ENCODE data around the gene CGB5.
"Not testable (repeated sequence)": the region's sequence is repeated elsewhere in the genome, so short reads cannot be mapped to it uniquely, and the experiment has no call there.

Gene CGB5

DNA sequence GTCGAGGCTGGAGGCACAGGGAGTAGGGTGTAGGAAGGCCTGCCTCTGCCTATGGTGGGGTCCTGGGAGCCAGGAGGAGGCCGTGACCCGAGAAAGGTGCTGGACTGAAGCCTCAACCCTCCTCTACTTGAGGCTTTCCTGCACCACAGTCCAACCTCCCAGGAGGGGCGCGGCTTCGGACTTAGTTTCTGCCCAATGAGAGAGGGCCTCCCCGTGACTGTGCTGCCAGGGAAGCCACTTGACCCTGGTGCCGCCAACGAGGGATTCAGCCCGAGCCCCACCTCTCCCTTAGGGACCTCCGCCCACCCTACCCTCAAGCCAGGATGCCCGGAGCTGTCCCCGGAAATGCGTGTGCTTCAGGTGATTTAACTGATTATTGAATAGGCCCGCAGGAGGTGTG is 19.4 kb upstream of the CGB5 start, which contains the start of gene CGB3:
Gene CGB3, minus strand, starts transcription at position 101 of the 400 bp plus-strand sequence. CDS start 362 bp downstream, outside the sequence.
- not testable (repeated sequence) for H3K9ac ChIP-seq (ENCODE audit: low read length); H3K27ac ChIP-seq (ENCODE audit: low read depth, low read length); H3K4me3 ChIP-seq (ENCODE audit: low read depth, low read length); H3K36me3 ChIP-seq (ENCODE audit: control insufficient read depth, insufficient read depth, low read length); H3K9me3 ChIP-seq (ENCODE audit: control insufficient read depth, insufficient read depth, low read depth, low read length)
- peaks cover 23% of the 10 kb centered on the region for H3K27me3 ChIP-seq (ENCODE audit: control insufficient read depth, insufficient read depth, low read length)
- peaks cover 19% of the 10 kb centered on the region for H3K4me1 ChIP-seq (ENCODE audit: control insufficient read depth, insufficient read depth, low read length)

DNA sequence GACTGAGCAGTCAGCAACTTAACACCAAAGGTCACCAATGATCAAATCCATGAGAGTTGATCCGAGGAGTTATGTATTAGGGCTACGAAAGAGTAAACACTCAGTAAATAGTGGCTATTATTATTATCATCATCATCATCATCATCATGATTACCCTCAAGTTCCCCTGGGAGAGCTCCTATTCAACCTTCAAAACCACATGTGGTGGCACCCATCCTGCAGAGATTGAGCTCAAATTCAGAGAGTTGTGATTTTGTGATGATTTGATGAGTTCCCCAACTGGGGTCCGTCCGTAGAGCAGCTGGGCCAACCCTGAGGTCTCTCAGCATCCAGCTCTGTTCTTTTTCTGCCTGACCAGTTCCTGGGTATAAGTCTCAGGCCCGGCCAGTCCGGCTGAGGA is 18.6 kb upstream of the CGB5 start:
- H3K27me3 ChIP-seq (ENCODE audit: control insufficient read depth, insufficient read depth, low read length) = peaks cover 17% of the 10 kb centered on the region
- not testable (repeated sequence) for H3K9me3 ChIP-seq (ENCODE audit: control insufficient read depth, insufficient read depth, low read depth, low read length); H3K4me3 ChIP-seq (ENCODE audit: low read depth, low read length); H3K36me3 ChIP-seq (ENCODE audit: control insufficient read depth, insufficient read depth, low read length); H3K9ac ChIP-seq (ENCODE audit: low read length); H3K27ac ChIP-seq (ENCODE audit: low read depth, low read length)
- H3K4me1 ChIP-seq (ENCODE audit: control insufficient read depth, insufficient read depth, low read length) = peaks cover 15% of the 10 kb centered on the region; the same call in 1 of the 2 replicates

DNA sequence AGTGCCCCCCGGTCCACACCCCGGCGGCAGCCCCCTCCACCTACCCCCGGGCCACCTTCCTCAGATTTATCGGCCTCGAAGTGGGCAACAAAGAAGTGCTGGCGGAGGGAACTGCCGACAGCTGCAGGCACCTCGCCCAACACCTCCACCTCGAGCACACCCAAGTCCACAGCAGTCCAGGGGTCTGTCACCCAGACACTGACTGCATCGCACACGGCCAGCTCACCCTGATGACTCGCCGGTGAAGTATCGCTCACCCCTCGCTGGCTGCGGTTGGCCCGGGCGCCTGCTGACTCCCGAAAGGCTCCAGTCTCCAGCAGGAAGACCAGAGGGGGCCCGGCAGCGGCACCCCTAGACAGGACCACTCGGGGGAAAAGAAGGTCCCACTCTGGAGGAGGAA is 18.0 kb upstream of the CGB5 start:
- H3K27me3 ChIP-seq (ENCODE audit: control insufficient read depth, insufficient read depth, low read length) = peaks cover 12% of the 10 kb centered on the region
- H3K4me1 ChIP-seq (ENCODE audit: control insufficient read depth, insufficient read depth, low read length); H3K4me3 ChIP-seq (ENCODE audit: low read depth, low read length); H3K27ac ChIP-seq (ENCODE audit: low read depth, low read length); H3K9ac ChIP-seq (ENCODE audit: low read length); H3K36me3 ChIP-seq (ENCODE audit: control insufficient read depth, insufficient read depth, low read length); H3K9me3 ChIP-seq (ENCODE audit: control insufficient read depth, insufficient read depth, low read depth, low read length): not testable (repeated sequence)

DNA sequence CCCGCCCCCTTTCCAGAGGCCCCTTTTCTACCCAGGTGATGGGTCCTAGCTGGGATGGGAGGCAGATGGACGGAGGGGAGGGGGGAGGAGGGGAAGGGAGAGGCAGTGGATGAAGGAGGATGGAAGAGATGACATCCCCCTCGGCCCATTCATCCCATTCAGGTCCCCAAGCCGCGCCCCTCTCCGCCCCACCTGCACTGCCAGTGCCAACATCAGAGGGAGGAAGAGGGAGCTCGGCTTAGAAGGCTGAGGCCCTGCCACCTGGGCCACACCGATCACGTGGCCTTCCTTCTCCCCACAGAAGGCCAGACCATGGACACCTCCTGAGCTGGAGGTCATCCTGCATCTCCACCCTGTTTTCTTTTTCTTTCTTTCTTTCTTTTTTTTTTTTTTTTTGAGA is 15.0 kb upstream of the CGB5 start:
- H3K36me3 ChIP-seq (ENCODE audit: control insufficient read depth, insufficient read depth, low read length); H3K9ac ChIP-seq (ENCODE audit: low read length); H3K4me3 ChIP-seq (ENCODE audit: low read depth, low read length); H3K27me3 ChIP-seq (ENCODE audit: control insufficient read depth, insufficient read depth, low read length); H3K4me1 ChIP-seq (ENCODE audit: control insufficient read depth, insufficient read depth, low read length); H3K9me3 ChIP-seq (ENCODE audit: control insufficient read depth, insufficient read depth, low read depth, low read length); H3K27ac ChIP-seq (ENCODE audit: low read depth, low read length): not testable (repeated sequence)

DNA sequence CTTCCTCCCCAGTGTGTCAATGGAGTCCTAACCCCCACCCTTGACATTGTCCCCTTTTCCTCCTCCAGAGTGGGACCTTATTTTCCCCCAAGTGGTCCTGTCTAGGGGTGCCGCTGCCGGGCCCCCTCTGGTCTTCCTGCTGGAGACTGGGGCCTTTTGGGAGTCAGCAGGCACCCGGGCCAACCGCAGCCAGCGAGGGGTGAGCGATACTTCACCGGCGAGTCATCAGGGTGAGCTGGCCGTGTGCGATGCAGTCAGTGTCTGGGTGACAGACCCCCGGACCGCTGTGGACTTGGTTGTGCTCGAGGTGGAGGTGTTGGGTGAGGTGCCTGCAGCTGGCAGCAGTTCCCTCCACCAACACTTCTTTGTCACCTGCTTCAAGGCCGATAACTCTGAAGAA is 13.9 kb upstream of the CGB5 start:
- H3K4me3 ChIP-seq (ENCODE audit: low read depth, low read length); H3K36me3 ChIP-seq (ENCODE audit: control insufficient read depth, insufficient read depth, low read length); H3K27me3 ChIP-seq (ENCODE audit: control insufficient read depth, insufficient read depth, low read length); H3K9ac ChIP-seq (ENCODE audit: low read length); H3K27ac ChIP-seq (ENCODE audit: low read depth, low read length); H3K9me3 ChIP-seq (ENCODE audit: control insufficient read depth, insufficient read depth, low read depth, low read length); H3K4me1 ChIP-seq (ENCODE audit: control insufficient read depth, insufficient read depth, low read length): not testable (repeated sequence)

DNA sequence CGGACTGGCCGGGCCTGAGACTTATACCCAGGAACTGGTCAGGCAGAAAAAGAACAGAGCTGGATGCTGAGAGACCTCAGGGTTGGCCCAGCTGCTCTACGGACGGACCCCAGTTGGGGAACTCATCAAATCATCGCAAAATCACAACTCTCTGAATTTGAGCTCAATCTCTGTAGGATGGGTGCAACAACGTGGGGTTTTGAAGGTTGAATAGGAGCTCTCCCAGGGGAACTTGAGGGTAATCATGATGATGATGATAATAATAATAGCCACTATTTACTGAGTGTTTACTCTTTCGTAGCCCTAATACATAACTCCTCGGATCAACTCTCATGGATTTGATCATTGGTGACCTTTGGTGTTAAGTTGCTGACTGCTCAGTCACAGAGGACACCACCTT is 13.3 kb upstream of the CGB5 start:
- H3K9ac ChIP-seq (ENCODE audit: low read length); H3K27me3 ChIP-seq (ENCODE audit: control insufficient read depth, insufficient read depth, low read length); H3K27ac ChIP-seq (ENCODE audit: low read depth, low read length); H3K4me1 ChIP-seq (ENCODE audit: control insufficient read depth, insufficient read depth, low read length); H3K4me3 ChIP-seq (ENCODE audit: low read depth, low read length); H3K36me3 ChIP-seq (ENCODE audit: control insufficient read depth, insufficient read depth, low read length); H3K9me3 ChIP-seq (ENCODE audit: control insufficient read depth, insufficient read depth, low read depth, low read length): not testable (repeated sequence)

DNA sequence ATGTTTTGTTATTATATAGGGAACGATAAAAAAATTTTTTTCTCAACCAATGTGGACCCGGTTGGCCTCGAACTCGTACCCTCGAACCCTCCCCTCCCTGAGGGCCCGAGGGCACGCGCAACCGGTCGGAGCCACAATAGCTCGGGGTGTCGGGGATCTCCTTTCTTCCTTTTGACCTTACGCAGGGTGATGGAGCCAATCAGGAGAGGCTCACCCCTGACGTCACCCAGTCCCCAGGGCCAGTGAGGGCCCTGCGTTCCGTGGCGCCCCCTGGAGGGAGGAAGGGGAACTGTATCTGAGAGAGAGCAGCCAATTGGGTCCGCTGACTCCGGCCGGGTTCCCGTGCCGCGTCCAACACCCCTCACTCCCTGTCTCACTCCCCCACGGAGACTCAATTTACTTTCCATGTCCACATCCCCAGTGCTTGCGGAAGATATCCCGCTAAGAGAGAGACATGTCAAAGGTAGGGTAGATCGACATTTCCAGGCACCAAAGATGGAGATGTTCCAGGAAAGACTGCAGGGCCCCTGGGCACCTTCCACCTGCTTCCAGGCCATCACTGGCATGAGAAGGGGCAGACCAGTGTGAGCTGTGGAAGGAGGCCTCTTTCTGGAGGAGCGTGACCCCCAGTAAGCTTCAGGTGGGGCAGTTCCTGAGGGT is 11.9 kb upstream of the CGB5 start, which contains the start of gene CGB2:
Gene CGB2, plus strand, starts transcription at position 249 of the 660 bp plus-strand sequence. Its CDS starts 206 bp downstream, at position 455.
- H3K4me1 ChIP-seq (ENCODE audit: control insufficient read depth, insufficient read depth, low read length); H3K36me3 ChIP-seq (ENCODE audit: control insufficient read depth, insufficient read depth, low read length); H3K9me3 ChIP-seq (ENCODE audit: control insufficient read depth, insufficient read depth, low read depth, low read length); H3K27ac ChIP-seq (ENCODE audit: low read depth, low read length); H3K9ac ChIP-seq (ENCODE audit: low read length); H3K27me3 ChIP-seq (ENCODE audit: control insufficient read depth, insufficient read depth, low read length): not testable (repeated sequence)
- H3K4me3 ChIP-seq (ENCODE audit: low read depth, low read length) = peak within 1 kb of the TSS; percentile 37

DNA sequence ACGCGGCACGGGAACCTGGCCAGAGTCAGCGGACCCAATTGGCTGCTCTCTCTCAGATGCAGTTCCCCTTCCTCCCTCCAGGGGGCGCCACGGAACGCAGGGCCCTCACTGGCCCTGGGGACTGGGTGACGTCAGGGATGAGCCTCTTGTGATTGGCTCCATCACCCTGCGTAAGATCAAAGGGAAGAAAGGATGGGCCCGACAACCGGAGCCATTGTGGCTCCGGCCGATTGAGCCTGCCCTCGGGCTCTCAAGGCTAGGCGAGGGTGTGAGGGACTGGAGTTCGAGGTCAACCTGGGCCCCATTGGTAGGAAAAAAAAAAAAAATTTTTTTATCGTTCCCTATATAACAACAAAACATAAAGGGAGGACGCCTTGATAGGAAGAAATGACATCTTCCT is 6.8 kb upstream of the CGB5 start, which contains the start of gene CGB1:
Gene CGB1, minus strand, starts transcription at position 81 of the 400 bp plus-strand sequence. CDS start 184 bp downstream, outside the sequence.
- not testable (repeated sequence) for H3K9me3 ChIP-seq (ENCODE audit: control insufficient read depth, insufficient read depth, low read depth, low read length); H3K4me1 ChIP-seq (ENCODE audit: control insufficient read depth, insufficient read depth, low read length); H3K9ac ChIP-seq (ENCODE audit: low read length); H3K27ac ChIP-seq (ENCODE audit: low read depth, low read length); H3K36me3 ChIP-seq (ENCODE audit: control insufficient read depth, insufficient read depth, low read length); H3K27me3 ChIP-seq (ENCODE audit: control insufficient read depth, insufficient read depth, low read length)
- H3K4me3 ChIP-seq (ENCODE audit: low read depth, low read length) = peak within 1 kb of the TSS; percentile 16; the same call in 1 of the 2 replicates

DNA sequence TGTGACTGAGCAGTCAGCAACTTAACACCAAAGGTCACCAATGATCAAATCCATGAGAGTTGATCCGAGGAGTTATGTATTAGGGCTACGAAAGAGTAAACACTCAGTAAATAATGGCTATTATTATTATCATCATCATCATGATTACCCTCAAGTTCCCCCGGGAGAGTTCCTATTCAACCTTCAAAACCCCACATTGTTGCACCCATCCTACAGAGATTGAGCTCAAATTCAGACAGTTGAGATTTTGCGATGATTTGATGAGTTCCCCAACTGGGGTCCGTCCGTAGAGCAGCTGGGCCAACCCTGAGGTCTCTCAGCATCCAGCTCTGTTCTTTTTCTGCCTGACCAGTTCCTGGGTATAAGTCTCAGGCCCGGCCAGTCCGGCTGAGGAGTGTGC is 5.5 kb upstream of the CGB5 start:
- not testable (repeated sequence) for H3K27me3 ChIP-seq (ENCODE audit: control insufficient read depth, insufficient read depth, low read length); H3K9ac ChIP-seq (ENCODE audit: low read length); H3K27ac ChIP-seq (ENCODE audit: low read depth, low read length); H3K4me1 ChIP-seq (ENCODE audit: control insufficient read depth, insufficient read depth, low read length); H3K9me3 ChIP-seq (ENCODE audit: control insufficient read depth, insufficient read depth, low read depth, low read length); H3K4me3 ChIP-seq (ENCODE audit: low read depth, low read length); H3K36me3 ChIP-seq (ENCODE audit: control insufficient read depth, insufficient read depth, low read length)

DNA sequence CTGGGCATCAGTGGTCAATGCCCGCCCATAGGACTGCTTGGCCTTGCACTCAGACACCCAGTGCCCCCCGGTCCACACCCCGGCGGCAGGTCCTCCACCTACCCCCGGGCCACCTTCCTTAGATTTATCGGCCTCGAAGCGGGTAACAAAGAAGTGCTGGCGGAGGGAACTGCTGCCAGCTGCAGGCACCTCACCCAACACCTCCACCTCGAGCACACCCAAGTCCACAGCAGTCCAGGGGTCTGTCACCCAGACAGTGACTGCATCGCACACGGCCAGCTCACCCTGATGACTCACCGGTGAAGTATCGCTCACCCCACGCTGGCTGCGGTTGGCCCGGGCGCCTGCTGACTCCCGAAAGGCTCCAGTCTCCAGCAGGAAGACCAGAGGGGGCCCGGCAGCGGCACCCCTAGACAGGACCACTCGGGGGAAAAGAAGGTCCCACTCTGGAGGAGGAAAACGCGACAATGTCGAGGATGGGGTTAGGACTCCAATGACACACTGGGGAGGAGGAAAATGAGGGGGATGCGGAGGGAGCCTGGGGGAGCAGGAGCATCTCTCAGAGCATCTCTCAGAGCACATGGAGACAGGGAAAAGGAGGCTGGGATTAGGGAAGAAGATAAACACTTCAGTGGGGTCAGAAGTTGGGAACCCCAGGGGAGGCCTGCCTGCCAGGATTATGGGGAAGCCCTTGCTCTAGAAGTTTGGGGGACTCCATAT is 4.9 kb upstream of the CGB5 start:
- H3K27me3 ChIP-seq (ENCODE audit: control insufficient read depth, insufficient read depth, low read length); H3K27ac ChIP-seq (ENCODE audit: low read depth, low read length); H3K4me3 ChIP-seq (ENCODE audit: low read depth, low read length); H3K4me1 ChIP-seq (ENCODE audit: control insufficient read depth, insufficient read depth, low read length); H3K9ac ChIP-seq (ENCODE audit: low read length); H3K36me3 ChIP-seq (ENCODE audit: control insufficient read depth, insufficient read depth, low read length); H3K9me3 ChIP-seq (ENCODE audit: control insufficient read depth, insufficient read depth, low read depth, low read length): not testable (repeated sequence)

DNA sequence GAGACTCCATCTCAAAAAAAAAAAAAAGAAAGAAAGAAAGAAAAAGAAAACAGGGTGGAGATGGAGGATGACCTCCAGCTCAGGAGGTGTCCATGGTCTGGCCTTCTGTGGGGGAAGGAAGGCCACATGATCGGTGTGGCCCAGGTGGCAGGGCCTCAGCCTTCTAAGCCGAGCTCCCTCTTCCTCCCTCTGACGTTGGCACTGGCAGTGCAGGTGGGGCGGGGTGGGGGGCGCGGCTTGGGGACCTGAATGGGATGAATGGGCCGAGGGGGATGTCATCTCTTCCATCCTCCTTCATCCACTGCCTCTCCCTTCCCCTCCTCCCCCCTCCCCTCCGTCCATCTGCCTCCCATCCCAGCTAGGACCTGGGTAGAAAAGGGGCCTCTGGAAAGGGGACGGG is 3.9 kb upstream of the CGB5 start:
- not testable (repeated sequence) for H3K9ac ChIP-seq (ENCODE audit: low read length); H3K4me1 ChIP-seq (ENCODE audit: control insufficient read depth, insufficient read depth, low read length); H3K27ac ChIP-seq (ENCODE audit: low read depth, low read length); H3K36me3 ChIP-seq (ENCODE audit: control insufficient read depth, insufficient read depth, low read length); H3K4me3 ChIP-seq (ENCODE audit: low read depth, low read length); H3K27me3 ChIP-seq (ENCODE audit: control insufficient read depth, insufficient read depth, low read length); H3K9me3 ChIP-seq (ENCODE audit: control insufficient read depth, insufficient read depth, low read depth, low read length)
